ENCODE results near the gene DFFA.
"Not testable (repeated sequence)": the region's sequence is repeated elsewhere in the genome, so short reads cannot be mapped to it uniquely, and the experiment has no call there.

Gene DFFA

DNA sequence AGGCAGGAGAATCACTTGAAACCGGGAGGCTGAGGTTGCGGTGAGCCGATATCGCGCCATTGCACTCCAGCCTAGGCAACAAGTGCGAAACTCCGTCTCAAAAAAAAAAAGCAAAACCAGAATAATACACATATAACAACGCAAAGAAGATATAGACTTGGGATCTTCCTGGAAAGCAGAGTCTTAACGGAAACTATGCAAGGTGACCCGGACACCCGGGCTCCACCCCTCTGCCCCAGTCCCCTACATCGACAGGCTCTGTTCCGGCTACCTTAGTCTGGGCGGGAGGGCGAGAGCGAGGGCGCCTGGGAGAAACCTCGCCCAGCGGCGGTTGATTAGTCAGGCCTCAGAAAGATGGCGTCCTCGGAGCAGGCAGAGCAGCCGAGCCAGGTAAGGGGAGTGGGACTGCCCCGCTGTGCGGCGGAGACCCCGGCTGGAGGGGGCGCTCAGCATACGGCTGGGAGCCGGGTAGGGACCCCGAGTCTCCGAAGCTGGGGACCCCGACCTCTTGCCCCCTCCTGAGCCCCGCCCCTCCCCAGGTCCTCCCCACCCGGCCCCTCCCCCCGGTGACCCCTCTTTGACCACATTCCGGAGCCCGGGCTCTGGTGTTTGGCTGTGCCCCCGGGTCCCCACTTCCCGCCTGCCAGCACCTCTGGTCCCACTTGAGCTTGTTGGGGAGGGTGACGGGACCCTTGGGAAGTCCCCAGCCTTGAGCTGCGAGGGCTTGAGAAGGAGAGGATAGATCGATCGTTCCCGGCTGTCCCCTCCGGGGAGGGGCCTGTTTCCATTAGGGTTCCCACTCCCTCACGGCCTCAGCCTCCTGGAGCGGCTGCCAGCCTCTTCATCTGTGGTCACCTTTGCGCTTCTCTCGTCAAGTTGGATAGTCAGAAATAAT lies 2.5 kb upstream of the DFFA start, which contains the start of gene PEX14:
Gene PEX14, plus strand, starts transcription at position 338 of the 895 bp plus-strand sequence. Its CDS starts 17 bp downstream, at position 355.
- TF ChIP-seq, protein P1, sequence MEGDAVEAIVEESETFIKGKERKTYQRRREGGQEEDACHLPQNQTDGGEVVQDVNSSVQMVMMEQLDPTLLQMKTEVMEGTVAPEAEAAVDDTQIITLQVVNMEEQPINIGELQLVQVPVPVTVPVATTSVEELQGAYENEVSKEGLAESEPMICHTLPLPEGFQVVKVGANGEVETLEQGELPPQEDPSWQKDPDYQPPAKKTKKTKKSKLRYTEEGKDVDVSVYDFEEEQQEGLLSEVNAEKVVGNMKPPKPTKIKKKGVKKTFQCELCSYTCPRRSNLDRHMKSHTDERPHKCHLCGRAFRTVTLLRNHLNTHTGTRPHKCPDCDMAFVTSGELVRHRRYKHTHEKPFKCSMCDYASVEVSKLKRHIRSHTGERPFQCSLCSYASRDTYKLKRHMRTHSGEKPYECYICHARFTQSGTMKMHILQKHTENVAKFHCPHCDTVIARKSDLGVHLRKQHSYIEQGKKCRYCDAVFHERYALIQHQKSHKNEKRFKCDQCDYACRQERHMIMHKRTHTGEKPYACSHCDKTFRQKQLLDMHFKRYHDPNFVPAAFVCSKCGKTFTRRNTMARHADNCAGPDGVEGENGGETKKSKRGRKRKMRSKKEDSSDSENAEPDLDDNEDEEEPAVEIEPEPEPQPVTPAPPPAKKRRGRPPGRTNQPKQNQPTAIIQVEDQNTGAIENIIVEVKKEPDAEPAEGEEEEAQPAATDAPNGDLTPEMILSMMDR (IDR thresholded peaks at IDR 0.05; ENCODE audit: low read depth, low read length) = no peak
- peak; percentile 22 for DNase-seq (ENCODE audit: extremely low read depth, low read depth)

DNA sequence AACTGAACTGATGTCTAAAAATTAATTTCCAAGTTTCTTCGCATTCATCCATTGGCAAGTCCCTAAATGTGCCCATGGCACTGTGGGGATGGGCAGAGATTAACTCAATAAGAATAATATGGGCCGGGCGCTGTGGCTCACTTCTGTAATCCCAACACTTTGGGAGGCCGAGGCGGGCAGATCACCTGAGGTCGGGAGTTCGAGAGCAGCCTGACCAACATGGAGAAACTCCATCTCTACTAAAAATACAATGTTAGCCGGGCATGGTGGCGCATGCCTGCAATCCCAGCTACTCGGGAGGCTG lies 1.9 kb upstream of the DFFA start:
- not testable (repeated sequence) for DNase-seq (ENCODE audit: extremely low read depth, low read depth)

DNA sequence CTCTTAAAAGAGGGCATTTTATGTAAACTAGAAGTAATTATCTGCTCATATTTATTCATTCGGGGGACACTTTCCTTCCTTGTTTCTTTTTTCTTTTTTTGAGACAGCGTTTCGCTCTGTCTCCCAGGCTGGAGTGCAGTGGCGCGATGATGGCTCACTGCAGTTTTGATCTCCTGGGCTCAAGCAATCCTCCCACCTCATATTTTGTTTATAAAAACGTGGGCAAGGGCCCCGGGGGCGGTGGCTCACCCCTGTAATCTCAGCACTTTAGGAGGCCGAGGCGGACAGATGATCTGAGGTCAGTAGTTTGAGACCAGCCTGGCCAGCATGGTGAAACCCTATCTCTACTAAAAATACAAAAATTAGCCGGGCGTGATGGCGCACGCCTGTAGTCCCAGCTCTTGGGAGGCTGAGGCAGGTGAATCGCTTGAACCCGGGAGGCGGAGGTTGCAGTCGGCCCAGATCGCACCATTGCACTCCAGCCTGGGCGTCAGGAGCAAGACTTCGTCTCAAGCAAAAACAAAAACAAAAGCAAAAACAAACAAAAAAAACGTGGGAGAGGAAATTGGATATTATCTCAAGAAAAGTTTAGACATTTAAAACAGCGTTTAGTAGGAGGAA lies 926 bp upstream of the DFFA start:
- no peak for DNase-seq (ENCODE audit: extremely low read depth, low read depth)

DNA sequence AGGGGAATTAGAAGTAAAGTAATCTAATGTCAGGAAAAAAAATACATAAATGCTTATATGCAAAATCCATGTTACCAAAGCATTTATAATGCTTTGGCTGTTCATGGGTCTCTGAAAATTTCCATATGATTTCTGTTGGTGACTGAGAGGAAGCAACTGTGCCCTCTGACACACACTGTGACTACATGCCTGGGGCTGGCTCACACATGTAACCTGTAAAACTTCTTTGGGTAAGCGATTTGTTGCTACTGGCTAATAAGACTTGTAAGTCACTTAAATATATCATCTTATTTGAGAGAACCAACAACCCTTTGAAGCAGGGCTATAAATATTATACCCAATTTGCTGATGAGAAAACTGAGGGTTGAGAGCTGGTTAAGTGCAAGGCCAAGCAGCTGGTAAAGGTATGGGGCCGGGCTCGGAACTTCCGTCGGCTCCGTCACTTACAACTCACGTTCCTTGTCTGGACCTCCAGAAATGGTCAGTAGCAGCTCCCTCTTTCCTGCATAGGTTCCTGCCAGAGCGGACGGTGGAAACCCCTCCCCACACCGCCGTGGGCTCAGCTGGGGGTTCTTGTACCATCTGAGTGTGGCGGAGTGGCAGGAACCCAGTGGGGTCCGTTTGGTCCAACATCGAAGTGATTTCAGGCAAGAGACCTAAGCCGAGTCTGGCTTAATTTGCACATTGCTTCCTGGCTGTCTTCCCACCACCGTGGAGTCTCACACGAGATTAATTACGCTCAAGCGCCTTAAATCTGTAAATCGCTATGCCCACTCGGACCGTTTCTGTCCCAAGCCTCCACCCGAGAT lies 714 bp downstream of the DFFA start:
- TF ChIP-seq, protein P1 (IDR thresholded peaks at IDR 0.05; ENCODE audit: low read depth, low read length) = no peak
- no peak for DNase-seq (ENCODE audit: extremely low read depth, low read depth)

More for the DNA sequence above, 926 bp upstream of the DFFA start:
- TF ChIP-seq, protein P1 (IDR thresholded peaks at IDR 0.05; ENCODE audit: low read depth, low read length) = no peak

DNA sequence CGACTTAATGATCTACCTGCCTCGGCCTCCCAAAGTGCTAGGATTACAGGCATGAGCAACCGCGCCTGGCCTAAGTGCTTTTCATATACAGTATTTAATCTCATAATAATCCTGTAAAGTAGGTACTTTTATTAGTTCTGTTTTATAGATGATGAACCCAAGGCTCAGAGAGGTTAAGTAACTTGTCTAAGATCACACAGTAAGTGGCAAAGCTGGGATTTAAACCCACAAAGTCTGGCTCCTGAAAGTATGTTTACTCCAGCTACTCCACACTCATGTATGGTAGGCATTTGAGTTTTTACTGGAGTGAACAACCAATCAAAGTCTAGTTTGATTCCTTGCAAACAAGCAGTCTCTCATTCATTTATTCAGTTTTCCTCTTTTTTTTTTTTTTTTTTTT lies 2.3 kb downstream of the DFFA start:
- TF ChIP-seq, protein P1 (IDR thresholded peaks at IDR 0.05; ENCODE audit: low read depth, low read length) = no peak
- no peak for DNase-seq (ENCODE audit: extremely low read depth, low read depth)

DNA sequence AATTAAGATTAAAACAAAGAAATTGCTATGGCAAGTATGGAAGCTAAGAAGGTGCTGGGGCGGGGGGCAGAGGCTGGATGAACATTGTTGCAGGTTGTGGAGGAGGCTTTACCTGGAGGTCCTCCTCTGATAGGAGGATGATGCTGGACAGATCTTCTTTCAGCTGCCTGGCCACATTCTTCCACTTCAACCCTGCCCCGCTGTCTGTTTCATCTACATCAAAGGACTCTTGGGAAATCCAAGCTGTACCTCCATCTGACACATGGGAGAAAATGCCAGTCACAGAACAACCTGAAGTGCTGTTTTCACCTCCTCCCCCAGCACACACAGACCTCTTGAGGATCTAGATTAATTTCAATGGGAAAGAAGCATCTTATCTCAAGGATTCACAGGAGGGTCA lies 5.3 kb downstream of the DFFA start:
- TF ChIP-seq, protein P1 (IDR thresholded peaks at IDR 0.05; ENCODE audit: low read depth, low read length) = no peak
- no peak for DNase-seq (ENCODE audit: extremely low read depth, low read depth)

DNA sequence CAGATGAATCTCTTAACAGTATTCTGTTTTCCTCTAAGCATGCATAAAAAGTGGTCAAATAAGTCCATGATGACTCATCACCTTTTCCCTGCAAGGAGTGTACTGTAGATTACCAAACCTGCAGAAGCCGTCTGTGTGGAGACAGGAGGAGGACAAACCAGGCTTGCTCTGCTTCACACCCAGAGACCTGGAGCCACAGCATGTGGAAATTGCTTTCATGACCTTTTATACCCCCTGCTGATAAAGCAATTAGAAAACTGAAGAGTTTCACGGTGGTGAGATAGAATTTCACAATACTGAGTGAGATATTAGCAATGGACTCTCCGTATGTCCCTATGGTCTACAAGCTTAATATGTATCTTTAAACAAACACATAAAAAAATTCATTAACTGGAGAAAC lies 13.1 kb downstream of the DFFA start:
- peak; percentile 29 for DNase-seq (ENCODE audit: extremely low read depth, low read depth)
- TF ChIP-seq, protein P1 (IDR thresholded peaks at IDR 0.05; ENCODE audit: low read depth, low read length) = no peak

All from AG09319 (cell line).